ENCODE measurements around the gene SUCNR1. TPM values are rescaled to one million over a fixed set of nuclear protein-coding genes. Genes with fewer than 3 reads are reported as not detected.

The SUCNR1 gene
- total and polyA plus RNA-seq, 9 donors: 0.04 to 0.53 (median 0.23) TPM; not detected in 2

GRCh38 chr3:151859233-151859673 lies 14.2 kb upstream of the SUCNR1 start:
- Histone ChIP-seq H3K27ac (no peak overlapping the region), H3K4me1 (ENCODE audit: insufficient read depth) (no peaks in the 10 kb centered on the region), H3K4me3 (no peak overlapping the region), H3K36me3 (no peaks in the 10 kb centered on the region), H3K27me3 (no peaks in the 10 kb centered on the region), H3K9me3 (no peaks in the 10 kb centered on the region)
- TF ChIP-seq POLR2A (IDR thresholded peaks at IDR 0.05) (no peak), CTCF (IDR thresholded peaks at IDR 0.05) (no peak), EP300 (IDR thresholded peaks at IDR 0.05) (no peak)
- intact Hi-C loops (cut with DNase I): no loop called here
- 63 to 83% (median 78%) methylated on average over 2 of the region's 2 CpGs for WGBS, 3 donors
- DNase-seq: no peak

GRCh38 chr3:151859905-151860304 lies 13.5 kb upstream of the SUCNR1 start:
- TF ChIP-seq POLR2A (IDR thresholded peaks at IDR 0.05) (no peak), CTCF (IDR thresholded peaks at IDR 0.05) (no peak), EP300 (IDR thresholded peaks at IDR 0.05) (no peak)
- H3K27me3 ChIP-seq: no peaks in the 10 kb centered on the region
- no peaks in the 10 kb centered on the region for H3K4me1 ChIP-seq (ENCODE audit: insufficient read depth)
- no peaks in the 10 kb centered on the region for H3K9me3 ChIP-seq
- no peak overlapping the region for H3K27ac ChIP-seq
- no peak for DNase-seq
- H3K36me3 ChIP-seq: no peaks in the 10 kb centered on the region
- H3K4me3 ChIP-seq: no peak overlapping the region
- intact Hi-C loops (cut with DNase I): no loop called here

GRCh38 chr3:151863611-151864010 lies 9.8 kb upstream of the SUCNR1 start:
- intact Hi-C loops (cut with DNase I): no loop called here
- Histone ChIP-seq H3K4me3 (no peak overlapping the region), H3K36me3 (no peaks in the 10 kb centered on the region), H3K9me3 (no peaks in the 10 kb centered on the region), H3K27ac (no peak overlapping the region), H3K4me1 (ENCODE audit: insufficient read depth) (peaks cover 2% of the 10 kb centered on the region), H3K27me3 (no peaks in the 10 kb centered on the region)
- DNase-seq: no peak
- WGBS, 3 donors: 61 to 79% (median 62%) methylated on average over 2 of the region's 2 CpGs
- TF ChIP-seq CTCF (IDR thresholded peaks at IDR 0.05): no peak
- no peak for TF ChIP-seq POLR2A (IDR thresholded peaks at IDR 0.05)
- TF ChIP-seq EP300 (IDR thresholded peaks at IDR 0.05): no peak

GRCh38 chr3:151864423-151865101 lies 8.9 kb upstream of the SUCNR1 start:
- TF ChIP-seq POLR2A (IDR thresholded peaks at IDR 0.05) (no peak), CTCF (IDR thresholded peaks at IDR 0.05) (no peak), EP300 (IDR thresholded peaks at IDR 0.05) (no peak)
- WGBS, 3 donors: 13 to 20% (median 18%) methylated on average over 4 of the region's 4 CpGs
- Histone ChIP-seq H3K27ac (peak overlapping the region in 1 of 2 donors; percentile 34), H3K27me3 (no peaks in the 10 kb centered on the region), H3K9me3 (no peaks in the 10 kb centered on the region), H3K36me3 (no peaks in the 10 kb centered on the region), H3K4me3 (no peak overlapping the region), H3K4me1 (ENCODE audit: insufficient read depth) (peaks cover 2% of the 10 kb centered on the region)
- no peak for DNase-seq
- intact Hi-C loops (cut with DNase I): no loop called here
